OCI-M2 (cell line): Measurements from ENCODE around the gene ZBTB40.

Experiments
- DNase-seq: peaks from one replicate; lab custom pipeline; 2025; ENCODE audit not compliant: unreplicated experiment; lab: John Stamatoyannopoulos, UW

ZBTB40 gene

DNA sequence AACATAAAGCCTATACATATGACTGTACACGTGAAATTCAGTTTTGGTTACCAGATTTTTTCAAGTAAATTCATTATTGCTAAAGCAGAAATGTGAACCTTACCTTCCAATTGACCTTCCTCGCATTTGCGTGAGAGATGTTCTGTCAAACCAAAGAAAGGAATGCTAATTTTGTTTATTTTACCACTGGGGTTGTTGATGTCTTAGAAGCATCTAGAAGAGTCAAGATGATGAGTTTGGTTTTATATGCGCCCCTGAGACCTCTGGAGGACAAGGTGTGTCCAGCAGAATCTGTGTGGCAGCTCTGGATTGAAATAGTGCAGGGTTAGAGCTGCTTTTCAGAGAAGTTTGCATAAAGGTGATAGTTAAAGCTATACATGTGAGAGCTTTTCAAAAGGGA lies 48.4 kb downstream of the ZBTB40 start:
- no peak for DNase-seq

DNA sequence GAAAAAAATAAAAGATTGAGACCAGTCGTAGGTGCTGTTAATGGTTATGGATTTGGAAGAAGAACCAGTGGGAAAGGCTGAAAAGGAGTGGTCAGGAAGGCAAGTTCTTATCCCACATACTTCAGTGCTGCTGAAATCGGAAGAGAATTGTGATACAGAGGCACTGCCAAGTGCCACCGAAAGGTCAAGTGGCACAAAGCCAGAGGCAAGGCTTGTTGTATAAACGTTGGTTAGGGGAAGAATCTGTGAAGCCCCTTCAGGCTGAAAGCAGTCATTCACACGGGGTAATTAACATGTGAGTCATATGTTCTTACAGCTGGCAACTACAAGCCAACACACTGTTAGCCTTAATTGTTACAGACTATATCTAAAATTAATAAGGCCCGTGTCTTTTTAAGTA lies 48.8 kb downstream of the ZBTB40 start:
- DNase-seq: no peak

DNA sequence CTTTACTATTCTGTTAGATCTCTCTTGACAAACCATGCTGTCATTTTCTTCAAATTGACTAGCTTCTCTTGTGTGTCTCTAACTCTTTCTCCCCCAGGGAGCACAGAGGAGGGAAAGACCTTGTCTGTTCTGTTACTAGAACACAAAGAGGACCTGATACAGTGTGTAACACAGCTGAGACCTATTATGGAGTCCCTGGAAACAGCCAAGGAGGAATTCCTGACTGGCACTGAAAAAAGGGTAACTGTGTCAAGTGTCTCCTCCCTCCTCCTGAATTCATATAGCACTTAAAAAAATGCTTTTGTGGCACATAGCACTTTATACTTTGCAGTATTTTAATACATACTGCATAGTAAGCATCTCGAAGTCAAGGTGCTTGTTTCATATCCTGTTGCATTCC lies 50.6 kb downstream of the ZBTB40 start:
- no peak for DNase-seq

DNA sequence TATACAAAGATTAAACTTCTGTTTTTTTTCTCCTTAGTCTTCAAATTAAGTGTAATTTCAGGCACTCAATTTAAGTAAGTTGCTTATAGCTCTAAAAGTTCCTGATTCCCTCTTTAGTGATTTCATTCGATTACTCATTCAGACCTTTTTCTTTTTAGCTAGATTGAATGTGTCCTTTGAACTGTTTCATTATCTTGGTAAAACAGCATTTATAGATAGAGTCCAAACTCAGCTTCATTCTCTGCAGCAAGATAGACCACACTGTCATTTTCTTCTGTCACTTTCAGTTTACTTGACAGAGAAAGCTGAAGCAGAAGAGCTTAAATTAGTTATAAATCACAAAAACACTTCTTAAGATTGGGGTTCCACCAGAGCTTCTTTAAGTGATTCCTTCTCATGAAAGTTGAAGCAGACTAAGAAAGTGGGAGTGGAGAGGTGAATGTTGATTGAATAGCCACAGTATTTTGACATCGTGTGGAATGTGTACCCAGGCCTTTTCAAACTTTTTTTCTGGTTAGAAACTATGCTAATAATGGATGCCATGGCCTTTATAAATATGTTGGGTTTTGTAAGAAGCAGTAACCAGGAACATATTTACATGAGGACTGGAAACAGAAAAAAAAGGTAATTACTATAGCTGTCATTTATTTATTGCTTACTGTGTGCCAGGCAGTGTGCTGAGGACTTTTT lies 52.2 kb downstream of the ZBTB40 start:
- no peak for DNase-seq

DNA sequence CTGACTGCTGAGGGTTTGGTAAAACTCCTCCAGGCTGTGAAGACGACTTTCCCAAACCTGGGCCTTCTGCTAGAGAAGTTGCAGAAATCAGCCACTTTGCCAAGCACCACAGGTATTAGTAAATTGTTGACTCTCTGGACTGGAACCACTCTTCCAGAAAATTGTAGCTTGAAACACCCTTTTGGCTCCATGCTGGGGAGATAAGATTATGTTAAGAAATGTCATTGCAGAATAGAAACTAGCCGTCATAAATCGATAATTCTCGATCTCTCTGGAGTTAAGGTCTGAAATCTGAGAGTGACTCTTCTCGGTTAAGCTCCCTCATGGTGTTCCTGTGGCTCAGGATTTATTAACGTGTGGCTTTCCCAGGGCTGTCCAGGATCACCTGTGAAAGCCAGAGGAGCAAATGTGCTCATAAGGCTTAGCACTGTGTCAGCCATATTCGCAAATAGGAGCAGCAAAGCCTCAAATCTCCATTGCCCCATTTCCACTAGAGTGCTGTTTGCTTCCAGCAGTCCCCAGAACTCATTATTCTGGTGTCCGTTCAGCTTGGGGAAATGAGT lies 54.6 kb downstream of the ZBTB40 start:
- DNase-seq: no peak

DNA sequence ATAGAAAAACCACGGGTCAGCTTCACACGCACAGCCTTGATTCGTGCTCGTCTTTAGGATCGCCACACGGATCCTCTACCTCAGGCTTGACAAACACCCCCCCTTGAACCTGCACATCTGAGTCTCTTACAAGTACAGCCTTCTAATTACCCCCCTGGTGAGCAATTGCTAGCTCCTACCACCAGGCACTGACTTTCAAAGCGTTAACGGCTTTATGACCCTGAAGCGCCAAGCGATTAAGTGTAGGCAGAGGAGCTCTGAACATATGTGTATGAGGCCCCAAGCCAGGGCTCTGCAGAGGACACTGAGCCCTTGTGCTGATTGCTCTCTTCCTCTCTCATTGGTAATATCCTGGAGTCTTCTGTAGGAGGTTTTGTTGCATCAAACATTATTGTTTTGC lies 55.9 kb downstream of the ZBTB40 start:
- DNase-seq: no peak

DNA sequence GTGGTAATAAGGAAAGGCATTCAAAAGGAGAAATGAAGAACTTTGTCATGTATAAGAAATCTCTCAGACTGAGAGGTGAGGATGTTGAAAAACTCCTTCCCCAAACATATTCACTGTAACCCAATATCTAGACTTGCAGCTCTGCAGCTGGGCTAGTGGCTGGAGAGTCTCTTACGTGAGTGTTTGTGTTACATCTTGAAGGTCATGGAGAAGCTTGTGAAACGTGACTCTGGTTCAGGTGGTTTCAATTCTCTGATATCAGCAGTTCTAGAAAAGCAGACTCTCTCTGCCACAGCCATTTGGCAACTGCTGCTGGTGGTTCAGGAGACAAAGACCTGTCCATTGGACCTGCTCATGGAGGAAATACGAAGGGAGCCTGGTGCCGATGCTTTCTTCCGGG lies 56.7 kb downstream of the ZBTB40 start:
- DNase-seq: no peak

DNA sequence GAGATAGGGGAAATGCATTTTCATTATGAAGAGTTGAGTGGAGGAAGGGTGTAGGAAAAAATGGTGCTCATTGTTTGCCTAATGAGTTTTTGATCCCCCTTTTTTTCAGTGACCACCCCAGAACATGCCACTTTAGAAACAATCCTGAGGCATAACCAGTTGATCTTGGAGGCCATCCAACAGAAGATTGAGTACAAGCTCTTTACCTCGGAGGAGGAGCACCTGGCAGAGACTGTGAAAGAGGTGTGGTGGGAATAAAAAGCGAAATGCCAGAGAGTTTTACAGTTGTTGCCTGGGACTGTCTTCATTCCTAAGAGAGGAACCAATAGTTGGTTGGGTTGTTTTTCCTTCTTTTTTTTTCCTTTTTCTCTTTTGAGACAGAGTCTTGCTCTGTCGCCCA lies 57.3 kb downstream of the ZBTB40 start:
- DNase-seq: no peak

DNA sequence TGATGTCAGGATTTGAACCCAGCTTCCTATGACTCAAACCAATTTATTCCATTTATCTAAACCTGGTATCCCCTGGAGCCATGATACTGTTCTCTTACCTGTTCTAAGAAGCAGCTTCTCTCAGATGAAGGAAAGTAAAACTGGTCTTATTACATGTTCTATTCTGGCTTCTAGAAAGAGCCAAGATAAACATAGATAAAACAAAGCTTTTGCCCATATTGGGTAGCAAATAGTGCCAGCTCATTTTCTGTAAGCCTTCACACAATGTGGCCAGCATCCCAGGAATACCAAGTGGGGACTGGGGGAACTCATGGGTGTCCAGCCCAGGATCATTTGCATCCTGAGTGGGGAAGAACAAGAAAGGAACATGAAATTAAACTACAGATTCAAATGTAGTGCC lies 58.2 kb downstream of the ZBTB40 start:
- DNase-seq: no peak

DNA sequence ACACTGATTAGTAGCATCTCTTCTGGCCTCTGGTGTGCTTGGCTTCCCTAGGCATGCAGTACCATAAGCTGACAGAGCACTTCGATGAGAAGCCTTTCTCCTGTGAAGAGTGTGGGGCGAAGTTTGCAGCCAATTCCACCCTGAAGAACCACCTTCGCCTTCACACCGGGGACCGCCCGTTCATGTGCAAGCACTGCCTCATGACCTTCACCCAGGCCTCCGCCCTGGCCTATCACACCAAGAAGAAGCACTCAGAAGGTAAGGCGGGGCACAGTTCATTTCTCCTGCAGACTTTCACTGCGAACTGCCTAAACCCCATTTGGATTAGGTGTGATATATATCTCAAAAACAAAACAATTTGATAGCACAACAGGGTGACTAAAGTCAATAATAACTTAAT lies 61.2 kb downstream of the ZBTB40 start:
- no peak for DNase-seq

DNA sequence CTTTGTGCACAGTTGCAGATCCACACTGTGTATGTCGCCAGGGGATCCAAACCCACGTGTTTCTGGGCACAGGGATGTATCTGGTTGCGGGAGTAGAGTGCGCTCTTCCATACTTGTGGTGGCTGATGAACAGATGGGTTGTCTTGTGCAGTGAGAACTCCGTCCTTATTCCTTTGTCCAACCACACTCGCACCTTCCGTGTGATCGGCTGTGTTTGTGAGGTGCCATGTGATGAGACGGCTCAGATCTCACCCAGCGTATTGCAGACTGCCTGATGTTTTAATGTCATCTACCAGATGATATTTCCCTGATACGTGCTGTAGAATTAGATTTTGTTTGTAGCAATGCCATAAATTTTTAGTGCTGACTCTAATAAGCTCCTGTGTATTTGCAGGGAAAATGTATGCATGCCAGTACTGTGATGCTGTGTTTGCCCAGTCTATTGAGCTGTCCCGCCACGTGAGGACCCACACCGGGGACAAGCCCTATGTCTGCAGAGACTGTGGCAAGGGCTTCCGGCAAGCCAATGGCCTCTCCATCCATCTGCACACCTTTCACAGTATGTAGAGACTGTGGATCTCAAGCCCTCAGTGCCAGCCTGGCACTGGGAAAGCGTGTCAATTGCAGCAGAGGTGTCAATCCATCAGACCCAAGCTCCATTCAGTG lies 65.4 kb downstream of the ZBTB40 start:
- no peak for DNase-seq

DNA sequence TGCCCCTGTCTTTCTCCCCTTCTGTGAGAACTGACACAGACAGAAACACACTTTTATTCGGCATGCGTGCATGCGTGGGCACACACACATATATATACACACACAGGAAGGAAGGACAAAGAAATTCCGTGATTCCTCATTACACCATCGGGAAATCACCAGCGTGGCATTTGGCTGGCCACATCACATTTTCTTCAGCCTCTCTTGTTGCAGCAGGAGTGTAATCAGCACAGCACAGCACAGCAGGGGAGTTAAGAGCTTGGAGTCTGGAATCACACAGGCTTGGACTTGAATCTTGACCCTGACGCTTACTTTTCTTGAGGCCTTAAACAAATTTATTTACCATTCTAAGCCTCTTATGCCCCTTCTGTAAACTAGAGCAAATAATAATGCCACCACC lies 66.3 kb downstream of the ZBTB40 start:
- no peak for DNase-seq

DNA sequence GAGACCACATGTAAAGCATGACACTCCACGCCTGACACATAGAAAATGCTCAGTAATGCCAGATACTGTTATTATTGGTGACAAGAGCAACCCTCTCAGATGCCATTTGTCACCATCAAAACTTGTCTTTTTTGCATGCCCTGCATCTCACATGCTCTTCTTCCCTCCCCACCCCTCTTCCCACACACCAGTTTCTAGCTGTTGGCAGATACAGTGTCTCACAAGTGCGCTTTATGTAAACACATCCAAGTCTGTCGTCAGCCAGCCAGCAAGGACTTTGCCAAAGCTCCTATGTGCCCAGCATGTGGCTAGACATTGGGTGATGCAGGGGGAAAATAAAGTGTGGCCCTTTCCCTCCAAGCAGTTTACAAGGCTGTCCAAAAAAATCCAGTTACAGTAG lies 66.7 kb downstream of the ZBTB40 start:
- no peak for DNase-seq

DNA sequence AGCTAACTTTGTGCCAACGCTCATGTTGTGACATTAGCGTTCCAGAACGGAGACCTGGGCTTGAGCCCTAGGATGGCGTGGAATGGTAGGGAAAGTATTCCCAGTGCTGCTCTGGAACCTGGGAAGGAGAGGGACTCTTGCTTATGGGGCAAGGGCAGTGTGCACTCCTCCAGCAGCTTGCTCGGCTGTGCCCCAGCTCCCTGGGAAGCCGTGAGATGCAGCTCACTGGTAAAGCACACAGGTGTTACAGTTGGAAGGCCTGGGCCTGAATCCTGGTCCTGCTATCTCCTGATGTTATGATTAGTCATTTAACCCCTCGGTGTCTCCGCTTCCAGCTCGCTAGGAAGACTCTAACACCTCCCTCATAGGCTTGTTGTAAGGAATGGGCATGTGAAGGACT lies 69.2 kb downstream of the ZBTB40 start:
- DNase-seq: no peak

DNA sequence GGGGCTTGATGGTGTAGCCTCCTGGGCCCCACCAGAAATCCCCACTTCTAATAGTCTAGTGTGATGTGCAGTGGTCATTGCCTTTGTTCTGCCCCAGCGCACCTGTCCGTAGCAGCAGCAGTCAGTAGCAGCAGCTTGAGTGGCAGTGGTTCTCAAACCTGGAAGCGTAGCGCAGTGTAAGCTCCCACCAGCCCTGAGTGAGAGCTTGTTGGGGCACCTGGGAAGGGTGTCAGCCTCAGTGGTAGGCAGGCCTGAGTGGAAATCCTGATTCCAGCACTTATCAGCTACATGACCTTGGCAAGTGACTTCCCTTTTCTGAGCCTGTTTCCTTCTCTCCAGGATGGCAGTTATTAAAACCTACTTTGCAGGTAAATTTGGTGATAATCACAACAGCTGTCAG lies 70.0 kb downstream of the ZBTB40 start:
- no peak for DNase-seq

DNA sequence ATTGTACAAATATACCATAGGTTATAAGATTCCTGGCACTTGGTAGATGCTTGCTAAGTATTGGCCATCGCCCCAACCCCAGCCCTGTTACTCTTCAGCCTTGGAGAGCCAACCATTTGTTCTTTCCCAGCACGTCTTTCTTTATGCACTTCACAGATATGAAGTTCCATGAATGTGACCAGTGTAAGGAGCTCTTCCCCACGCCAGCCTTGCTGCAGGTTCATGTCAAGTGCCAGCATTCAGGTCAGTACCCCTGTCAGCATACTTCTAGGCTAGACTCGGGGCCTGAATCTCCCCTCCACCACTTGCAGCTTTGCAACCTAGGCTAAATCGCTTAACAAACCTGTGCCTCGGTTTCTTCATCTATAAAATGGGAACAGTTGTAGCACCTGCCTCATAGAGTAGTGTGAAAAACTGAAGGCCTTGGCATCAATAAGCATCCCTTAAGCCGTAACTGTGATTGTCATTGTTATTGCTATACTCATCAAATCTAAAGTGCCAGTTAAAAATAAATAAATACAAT lies 70.6 kb downstream of the ZBTB40 start:
- DNase-seq: no peak

DNA sequence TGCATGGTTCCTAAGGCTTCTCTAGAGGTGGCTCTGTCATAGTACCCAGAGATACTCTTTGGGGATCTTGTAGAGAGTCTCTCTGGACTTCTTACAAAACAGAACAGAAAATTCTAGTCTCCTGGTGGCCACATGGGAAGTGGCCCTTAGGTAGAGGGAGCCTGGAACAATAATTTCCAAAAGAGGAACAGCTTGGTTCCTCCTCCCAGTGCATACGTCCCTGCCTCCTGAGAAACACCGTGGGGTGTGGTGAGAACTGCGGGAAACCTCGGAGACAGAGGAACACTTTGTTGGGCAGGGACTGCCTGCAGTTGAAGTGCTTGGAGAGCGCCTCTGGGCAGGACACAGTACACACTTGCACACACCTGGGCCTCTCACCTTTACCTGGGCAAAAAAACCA lies 72.8 kb downstream of the ZBTB40 start:
- no peak for DNase-seq

DNA sequence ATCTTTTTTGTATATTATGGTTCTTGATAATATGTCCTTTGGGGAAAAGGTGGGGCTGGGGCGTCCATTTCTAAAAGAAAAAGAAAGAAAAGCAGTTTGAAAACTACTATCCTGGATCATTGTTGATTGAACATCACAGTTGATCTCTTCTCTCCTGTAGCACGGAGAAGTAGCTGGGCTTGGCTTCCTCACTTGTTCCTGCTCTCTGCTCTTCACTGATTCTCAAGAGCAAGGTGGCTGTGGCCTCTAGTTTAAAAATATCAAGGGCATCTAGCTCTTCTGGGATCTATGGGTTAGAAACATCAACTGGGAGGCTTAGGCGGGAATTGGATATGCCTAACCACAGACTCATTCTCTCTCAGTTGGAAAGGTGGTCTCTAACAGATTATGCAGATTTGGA lies 73.6 kb downstream of the ZBTB40 start:
- DNase-seq: no peak

DNA sequence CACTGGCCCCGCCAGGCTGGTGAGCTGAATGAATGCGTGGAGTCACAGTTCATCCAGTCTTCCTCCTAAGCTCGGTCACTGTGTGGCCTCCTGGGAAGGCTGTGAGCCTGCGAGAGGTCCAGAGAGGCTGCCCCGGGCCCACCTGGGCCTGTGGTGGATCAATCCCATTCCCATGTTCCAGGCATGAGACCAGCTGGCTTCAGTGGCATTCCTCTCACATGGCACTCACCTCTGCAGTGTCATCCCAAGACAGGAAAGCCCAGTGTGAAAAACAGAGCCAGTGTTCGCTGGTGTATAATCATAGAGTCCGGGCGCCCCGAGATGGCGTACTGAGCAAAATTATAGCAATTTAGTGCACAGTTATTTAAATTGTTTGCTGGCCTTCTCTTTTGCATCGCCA lies 74.0 kb downstream of the ZBTB40 start:
- DNase-seq: no peak

DNA sequence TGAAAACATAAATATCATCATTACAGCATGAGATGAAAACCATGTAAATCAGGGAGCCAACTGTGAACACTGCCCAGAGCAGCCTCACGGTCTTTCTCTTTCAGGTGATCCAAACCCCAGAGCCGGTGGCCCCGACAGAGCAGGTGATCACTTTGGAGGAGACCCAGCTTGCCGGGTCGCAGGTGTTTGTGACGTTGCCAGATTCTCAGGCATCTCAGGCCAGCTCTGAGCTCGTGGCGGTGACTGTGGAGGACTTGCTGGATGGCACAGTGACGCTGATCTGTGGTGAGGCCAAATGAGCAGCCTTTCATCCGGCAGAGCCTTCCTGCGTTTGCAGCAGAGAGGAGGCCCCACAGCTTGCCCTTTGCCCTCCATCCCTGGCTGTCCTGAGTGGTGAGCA lies 74.4 kb downstream of the ZBTB40 start:
- no peak for DNase-seq

DNA sequence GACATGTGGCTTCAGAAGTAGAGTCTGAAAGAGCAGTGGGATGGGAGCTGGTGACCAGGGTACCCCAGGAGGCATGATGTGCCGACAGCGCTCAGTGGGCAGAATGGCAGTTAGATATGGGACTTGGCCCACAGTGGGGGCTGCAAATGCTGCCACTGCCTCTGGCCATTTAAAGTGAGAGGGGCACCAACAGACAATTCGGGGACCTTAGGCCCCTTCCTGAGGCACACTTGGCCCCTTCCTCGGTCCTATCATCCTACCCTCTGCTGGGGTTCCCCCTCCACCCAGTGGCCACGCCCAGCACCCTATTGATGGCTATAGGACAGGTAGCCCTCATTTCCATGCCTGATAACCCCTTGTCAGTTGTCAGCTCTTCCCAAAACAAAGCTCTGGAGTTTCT lies 75.0 kb downstream of the ZBTB40 start:
- DNase-seq: no peak

DNA sequence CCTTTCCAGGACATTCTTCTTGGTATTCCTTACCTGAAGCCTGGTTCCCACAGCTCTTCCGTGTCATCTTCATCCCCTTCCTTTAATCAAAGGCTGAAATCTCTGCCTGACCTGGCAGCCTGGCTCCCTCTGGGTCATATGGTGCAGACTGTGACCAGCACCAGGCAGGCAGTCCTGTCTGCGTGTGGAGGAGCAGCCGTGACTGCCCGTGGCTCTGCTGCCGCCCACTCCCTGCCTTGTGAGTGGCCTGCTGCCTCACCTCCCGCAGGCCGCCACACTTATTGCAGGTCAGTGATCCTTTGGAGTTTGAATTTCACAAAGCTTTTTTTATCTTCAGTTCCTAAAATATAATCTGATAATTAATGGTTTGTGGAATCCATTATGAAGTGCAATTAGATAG lies 75.5 kb downstream of the ZBTB40 start:
- no peak for DNase-seq
